HG03196 (cell line): ENCODE data around the gene TFG.

ENCODE experiments used
- ATAC-seq: cut with Tn5 transposase; IDR thresholded peaks from one replicate; pipeline ENCODE4 v1.9.1; 2021; ENCODE audit not compliant: unreplicated experiment

TFG gene

DNA sequence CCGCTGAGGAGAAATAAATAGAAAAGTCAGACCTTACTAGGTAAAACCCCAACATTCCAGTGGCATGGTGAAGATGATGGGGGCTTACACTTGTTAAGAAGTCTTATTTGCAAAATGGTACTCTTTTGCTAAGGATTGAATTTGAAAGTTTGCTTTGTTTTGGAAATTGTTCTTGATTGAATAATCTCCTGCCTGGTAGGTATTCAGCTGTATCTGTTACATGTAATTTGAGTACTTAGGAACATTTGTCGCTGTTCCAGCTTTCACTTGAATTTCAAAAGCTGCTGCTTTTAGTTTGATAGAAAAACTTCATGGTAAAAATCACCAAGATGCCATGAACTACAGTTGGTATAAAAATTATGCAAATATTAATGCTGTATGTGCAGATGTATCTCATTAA, 44.6 kb downstream of the TFG start:
- no peak for ATAC-seq

DNA sequence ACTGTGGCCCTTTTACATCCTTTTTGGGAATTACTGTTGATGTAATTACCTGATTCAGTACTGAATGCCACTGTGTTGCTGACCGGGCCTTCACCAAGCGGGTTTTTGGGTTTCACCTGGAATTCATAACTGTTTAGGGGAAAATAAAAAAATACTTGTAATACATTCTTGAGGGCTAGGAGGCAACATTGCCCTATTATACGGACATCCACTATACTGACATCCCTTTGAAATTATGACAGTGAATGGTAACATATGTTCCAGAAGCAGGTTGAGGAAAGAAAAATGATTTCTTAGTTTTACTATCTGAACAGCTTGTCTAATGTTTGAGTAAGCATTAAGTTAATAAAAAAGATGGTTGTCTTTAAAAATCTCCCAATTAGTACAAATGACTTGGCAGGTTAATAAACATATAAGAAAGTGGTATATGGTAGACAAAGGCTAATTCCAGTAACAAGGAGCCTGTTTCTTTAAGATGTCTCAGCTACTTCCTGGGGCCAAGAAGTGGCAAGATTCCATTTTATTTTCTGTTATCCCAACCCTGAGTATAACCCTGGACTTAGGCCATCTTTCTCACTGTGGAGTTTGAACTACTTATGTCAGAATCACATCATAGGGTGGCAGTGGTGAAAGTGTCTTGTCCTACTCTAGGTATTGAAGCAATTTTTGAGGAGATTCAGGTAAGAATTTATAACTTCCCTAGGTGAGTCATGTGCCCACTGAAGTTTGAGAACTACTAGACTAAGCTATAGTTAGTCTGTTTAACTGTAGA, 45.5 kb downstream of the TFG start:
- ATAC-seq, result no peak

DNA sequence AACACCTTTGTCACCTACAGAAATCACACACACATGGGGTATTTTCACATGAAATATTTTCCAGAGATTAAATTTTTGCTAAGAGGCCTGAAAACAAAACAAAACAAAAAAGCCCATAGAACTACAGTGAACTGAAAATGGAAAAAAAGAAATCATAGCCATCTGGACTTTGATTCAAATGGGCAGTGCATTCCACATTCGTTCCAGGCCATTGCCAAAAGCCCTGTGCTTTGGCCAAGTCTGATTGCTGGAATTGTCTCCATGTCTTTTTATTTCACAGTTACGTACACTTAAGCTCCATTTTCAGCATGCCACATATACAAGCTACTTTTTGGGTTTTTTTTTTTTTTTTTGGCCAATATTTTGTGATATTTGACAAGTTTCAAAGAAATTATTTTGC, 47.1 kb downstream of the TFG start:
- ATAC-seq, result no peak

DNA sequence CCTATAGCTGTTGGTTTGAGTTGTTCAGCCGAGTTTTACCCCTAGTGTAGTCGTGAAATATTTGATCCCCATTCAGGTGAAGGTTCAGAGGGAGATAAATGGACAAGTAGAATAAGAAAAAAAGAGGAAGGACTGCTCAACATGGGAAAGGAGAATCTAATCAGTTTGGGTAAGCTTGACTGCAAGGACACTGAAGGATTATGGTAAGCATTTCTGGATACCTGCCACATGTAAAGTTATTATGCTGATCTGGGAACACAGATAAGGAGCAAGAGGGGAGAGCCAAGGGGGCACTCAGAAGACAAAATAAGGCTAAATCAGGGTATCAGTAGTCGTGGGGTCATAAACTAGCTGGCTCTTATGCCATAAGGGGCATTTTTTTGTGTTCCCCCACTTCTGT, 49.9 kb downstream of the TFG start:
- no peak for ATAC-seq

DNA sequence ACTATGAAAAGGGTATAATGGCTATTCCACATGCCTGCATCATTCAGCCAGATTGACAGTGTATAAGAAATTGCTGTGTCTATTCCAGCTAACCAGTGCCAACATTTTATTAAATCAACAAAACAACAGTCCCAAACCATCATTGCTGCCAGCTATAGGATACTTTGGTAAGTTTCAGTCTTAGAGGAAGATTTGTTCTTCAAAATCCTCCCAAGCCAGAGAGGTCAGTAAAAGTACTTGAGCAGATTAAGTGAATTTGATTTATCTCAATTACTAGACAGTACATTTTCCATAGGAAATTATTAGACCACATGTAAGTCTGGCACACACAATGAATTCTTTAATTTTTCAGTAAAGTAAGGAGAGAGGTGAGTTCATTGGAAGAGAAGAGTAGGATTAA, 50.7 kb downstream of the TFG start:
- no peak for ATAC-seq

DNA sequence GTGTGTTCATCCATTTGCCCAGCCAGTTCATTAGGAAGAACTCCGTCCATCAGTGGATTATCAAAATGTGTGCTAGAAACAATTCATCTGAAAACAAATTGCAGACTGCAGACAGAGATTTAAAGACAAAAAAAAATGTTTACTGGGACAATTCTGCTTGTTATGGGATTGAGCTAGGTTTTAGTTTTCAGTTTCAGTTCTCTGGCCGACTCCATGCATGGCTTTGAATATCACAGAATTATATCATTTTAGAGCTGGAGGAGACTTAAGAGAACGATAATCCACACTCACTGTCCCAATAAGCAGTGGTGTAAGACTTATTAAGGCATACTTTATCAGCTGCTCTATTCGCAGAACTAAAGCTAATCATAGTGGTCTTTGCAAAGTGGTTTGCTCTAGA, 51.1 kb downstream of the TFG start:
- no peak for ATAC-seq

DNA sequence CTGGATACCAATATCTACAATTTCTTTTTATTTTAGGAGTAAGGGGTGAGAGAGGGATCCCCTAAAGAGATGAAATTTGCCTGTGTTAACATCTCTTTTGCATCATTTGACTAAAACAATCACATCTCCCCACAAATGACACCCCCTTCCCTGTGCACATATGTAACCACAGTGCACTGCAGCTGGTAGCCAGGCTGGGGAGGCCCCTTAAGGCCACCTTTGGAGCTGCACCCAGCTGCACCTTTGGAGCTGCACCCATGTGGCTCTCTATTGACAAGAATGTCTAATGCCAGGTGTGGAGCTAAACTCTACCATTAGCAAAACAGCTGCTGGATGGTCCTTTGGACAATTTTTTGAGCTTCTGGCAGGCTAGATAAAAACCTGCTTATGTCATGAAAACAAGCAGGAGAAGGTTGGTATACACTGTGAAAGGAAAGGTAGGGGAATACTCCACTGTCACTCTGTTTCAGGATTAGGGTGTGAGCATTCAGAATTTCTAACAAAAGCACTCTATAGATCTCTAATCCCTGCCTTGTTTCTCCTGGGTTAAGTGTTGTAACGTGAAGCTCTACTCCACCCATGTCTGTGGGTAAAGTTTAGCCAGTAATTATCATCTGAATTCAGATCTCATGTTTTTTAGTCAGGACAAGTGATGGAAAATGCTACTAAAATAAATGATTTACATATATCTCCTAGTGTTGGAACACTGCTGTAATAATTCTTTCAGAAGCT, 52.1 kb downstream of the TFG start:
- no peak for ATAC-seq

DNA sequence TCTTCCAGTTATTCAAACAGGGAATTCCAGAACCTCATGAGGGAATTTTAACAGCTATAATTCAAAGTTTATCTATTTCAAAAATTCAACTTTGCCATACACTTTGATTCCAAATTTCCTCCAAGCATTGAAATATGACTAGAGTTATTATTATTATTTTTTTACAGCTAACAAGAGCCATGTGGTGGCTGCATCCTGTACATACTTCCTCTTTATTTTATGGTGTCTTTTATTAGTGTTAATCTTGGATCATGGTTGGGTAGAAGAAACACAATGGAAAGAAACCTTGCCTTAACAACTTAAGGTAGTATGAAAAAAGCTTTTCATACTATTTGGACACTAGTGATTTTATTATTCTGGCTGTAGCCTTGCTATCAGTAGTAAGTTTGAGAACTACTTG, 52.7 kb downstream of the TFG start:
- ATAC-seq, result no peak

DNA sequence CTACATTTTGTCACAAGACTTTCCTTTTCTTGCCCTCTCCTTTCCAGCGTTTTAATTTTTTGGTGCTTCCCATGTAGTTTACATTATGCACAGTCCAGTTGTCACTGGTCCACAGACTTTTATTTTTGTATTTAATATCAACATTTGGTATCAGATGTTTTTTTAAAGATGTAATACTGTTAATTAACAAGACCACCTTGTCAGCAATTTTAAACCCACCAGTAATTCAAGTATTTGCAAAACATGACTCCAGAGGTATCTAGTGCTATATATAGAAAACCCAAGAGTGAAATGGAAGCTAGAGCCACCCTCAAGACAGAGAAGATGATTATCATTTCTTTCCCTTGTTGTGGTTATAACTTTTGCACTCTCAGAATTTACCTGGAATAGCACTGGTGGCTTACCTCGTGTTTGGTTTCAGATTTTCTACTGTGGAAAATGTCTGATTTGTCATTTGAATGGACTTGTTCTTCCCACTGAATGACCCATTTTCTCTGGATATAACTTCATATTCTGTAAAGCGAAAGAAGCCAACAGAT, 56.2 kb downstream of the TFG start:
- no peak for ATAC-seq

DNA sequence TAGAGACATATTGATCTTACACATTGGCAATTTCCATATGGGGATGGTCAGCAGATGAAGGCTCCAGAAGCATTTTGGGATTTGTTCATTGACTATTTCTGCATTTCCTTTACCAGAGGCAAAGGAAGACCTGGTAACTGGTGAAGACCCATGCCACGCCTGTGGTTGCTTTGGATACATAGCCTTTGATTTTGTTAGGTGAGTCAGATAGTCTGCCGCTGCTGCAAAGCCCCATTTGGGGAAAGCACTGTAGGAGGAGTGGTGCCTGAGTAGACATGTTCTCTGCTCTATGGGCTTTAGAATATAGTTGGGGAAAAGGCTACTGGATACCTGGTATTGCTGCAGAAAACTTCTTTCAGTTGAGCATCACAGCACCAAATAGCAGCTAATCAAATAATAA, 56.8 kb downstream of the TFG start:
- no peak for ATAC-seq

DNA sequence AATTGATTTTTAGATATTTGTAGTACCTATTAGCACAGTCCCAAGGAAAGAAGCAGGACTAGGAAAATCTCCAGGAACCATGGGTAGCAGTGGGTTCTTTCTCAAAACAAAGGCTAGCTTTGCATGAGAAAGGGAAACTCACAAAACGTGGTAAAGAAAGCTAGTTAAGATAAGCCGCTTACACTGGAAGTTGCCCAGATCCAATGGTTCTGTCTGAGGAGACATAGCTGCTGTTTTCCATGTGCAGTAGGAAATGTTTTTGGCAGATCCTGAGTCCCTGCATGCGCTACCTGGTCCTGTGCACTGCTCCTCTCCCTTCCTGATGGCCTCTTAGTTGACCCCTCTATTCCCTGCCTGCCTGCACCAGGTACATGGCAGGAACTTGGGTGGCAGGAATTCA, 60.4 kb downstream of the TFG start:
- ATAC-seq, result no peak

DNA sequence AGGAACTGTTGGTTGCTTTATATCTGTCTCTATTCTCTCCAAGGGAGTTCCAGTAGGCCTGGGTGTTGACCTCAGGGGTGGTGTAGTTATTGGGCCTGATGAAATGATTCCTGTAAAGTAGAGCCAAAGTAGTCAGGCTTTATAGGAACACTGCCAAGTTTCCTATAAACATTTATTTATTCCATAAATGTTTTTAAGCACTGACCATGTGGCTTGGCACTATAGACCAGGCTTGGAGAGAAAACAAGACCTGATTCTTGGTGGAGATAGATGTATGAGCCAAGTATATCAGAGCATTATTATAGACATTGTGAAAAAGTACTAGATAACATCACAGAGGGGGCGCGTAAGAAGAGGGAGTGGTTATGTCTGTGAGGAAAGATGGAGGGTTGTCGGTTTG, 65.9 kb downstream of the TFG start:
- no peak for ATAC-seq

DNA sequence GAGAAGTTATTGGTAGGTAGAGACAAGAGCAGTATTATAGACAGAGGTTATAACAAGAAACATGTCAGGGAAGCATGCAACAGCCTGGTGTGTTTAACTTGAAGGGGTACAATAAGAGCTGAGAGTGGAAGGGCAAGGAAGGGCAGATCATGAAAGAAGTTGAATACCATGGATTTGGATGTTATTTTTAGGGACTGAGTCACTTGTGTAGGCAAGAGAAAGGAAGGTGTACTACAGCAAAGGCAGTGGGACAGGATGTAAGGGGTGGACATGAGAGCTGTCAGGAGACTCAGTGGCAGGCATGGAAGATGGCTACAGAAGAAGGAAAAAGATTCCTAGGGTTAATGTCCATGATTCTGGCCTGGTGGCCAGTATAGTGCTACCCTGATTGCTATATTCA, 66.4 kb downstream of the TFG start:
- no peak for ATAC-seq

DNA sequence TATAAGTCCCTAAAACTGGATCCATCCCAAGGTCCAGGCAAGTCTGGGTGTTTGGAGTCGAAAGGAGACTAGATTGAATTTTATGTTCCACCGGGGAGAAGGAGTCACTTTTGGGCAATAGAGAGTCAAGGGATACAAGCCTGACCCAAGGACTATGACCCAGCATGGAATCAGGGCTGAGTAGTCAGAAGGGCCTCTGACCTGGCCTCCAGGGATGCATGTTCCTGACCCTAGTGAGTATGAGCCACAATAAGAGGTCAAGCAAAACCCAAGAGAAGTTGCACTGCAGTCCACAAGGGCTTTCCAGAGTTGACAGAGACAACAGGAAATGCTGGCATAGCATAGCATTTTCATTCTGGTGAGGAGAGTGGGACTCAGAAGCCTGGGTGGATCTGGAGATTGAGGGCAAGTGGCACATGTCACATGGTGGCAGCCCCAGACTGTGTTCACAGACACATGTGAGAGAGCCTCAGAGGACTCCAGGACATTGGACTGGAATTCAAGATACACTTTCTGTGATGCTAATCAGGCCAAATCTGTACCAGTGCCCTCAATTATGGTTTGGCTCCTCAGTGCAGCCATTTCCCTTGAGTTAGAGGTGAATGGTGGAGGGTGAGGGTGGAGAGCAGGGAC, 66.9 kb downstream of the TFG start:
- ATAC-seq, result no peak

DNA sequence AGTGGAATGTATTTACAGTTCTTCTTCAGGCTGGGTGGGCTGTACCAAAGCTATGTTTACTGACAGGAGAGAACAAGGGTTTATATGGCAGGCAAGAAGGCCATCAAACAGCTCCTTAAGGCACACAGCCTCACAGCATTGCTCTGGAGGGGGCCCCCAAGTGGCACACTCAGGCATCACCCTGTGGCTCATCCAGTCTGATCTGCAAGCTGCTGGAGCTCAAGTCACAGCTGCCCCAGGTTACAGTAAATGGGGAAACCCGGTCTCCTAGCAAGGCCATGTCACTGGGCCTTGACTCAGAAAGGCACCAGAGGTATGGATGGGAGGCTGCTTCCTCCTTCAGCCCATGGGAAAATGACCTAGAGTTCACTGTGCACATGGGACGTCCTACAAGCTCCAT, 67.5 kb downstream of the TFG start:
- ATAC-seq, result no peak

DNA sequence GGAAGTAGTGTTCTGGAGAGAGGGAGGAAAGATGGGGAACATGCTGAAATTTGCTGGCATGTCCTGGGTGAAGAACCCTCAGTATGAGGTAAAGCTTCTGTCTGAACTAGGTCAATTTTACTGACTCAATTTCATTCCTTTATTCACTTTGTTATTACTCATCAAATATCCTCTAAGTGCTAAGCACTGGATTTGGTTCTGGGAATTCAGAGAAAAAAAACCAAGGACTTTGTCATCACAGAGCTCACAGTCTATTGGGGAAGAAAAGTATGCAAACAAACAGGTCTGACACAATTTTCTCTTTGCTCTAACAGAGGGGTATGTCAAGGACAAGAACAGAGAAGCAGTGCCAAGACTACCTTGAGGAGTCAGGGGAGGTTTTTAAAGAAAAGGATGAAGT, 68.0 kb downstream of the TFG start:
- ATAC-seq, result no peak

DNA sequence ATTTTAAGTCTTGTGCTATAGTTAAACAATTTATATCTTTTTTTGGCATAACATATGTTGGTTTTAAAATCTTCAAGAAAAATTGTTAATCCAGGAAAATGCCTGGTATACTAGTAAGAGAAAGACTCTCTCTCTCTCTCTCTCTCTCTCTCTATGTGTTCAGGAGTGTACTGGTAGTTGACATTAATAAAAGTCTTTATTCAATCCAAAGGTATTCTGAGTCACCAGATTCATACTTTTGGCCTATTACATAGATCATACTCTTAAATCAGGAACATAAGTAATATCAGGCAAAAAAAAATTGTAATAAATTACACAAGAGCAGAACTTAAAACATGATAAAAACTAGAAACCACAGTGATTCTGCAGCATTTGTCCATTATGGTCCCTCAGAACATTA, 70.2 kb downstream of the TFG start:
- ATAC-seq, result no peak

DNA sequence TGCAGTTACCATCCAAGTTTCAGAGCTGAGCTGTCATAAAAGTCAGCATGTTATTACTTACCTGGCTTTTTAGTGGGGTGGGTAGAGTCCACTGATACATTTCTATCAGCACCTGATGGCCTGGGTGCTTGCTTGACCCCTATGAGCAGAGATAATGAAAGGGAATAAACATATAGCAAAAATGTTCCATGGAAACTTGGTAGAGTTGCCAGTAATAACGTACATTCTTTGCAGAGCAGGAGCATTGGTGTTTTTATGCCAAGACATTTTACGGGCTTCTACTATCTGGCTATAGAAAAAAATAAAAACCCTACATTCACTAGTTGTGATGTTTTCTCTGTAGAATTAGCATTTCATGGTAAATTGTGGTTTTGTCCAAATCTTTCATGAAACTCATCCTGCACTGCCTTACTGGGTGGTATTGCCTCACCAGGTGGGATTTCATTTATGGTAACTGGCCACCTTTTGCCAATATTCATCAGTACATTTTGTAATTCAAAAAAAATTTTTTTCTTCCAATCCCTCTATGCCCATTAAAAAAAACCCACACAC, 70.9 kb downstream of the TFG start:
- ATAC-seq, result no peak

DNA sequence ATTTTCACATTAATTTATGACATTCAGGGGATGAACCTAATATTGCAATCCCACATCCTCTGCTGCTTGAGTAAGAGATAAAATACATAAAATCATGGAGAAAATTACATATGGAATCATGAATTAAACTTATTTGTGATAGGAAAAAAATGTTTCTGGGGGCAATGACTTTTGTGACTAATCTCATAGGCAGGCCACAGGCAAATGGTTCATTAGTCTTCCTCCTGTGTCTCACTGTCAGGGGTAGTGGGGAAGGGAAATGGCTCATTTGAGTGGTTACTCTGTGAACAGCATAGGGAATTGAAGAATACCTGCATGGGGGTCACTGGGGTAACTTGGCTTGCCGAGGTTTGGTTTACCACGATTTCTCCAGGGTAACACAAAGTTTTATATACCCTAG, 72.0 kb downstream of the TFG start:
- no peak for ATAC-seq

DNA sequence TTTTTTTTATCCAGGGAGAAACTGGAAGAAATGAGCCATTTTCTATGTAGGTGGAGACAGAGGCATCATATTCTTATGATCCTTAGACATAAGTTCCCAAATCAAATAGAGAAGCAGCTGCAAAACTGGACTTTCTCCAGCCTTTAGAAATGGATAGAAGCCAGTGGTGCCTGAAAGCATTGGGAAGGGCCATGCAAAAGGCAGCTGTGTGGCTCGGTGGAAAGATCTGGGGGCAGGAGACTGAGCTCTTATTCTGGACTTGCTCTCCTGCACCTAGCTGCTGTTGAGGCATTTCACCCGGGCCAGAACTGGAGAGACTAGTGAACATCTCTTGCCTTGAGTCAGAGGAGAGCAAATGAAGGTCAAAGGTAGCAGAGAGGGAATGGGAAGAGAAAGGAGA, 73.1 kb downstream of the TFG start:
- ATAC-seq, result no peak

DNA sequence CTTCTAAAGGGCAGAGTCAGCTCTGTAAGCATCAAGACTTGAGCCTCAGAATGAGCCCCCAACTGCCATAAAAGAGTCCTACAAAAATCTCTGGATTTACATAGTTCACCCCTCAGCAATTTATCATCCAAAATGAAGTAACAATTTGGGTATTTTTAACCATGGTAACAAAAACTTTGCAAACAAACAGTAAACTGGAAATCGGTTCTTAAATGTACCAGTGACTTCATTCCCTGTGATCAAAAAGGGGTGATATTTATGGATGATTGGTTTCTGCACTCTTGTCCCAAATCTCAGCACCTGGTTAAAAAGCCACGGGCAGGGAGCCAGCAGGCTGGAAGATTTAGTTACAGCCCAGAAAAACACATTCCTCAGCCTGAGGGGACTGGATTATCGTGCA, 73.6 kb downstream of the TFG start:
- ATAC-seq, result no peak

DNA sequence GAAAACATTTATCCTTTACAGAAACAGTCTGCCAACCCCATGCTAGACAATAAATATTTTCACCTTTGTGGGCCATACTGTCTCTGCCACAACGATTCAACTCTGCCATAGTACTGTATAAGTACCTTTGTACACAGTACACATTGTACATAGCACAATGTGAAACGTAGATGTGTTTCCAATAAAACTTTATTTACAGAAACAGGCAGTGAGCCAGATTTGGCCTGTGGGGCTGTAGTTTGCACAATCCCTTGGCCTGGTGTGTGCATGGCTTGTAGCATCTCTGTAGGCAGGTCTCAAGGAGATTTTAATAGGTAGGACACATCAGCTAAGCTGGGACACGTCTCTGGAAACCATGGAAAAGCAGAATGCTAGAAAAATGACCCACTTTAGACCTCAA, 74.3 kb downstream of the TFG start:
- no peak for ATAC-seq
